GM23338 (cell line): ENCODE results near the gene IL12A.

Experiments used
- CREB1 ChIP-seq: fragments of 250-450 bp; sonication (Bioruptor Pico); IDR thresholded peaks from 2 replicates; pipeline ENCODE4 v1.5.0; 2020; ENCODE audit warnings: low read depth, mild to moderate bottlenecking, moderate library complexity
- EZH2 ChIP-seq: fragments of 200-600 bp; sonication (generic); IDR thresholded peaks from one replicate; pipeline ENCODE4 v1.8.0; 2017; ENCODE audit warnings: antibody characterized with exemption, mild to moderate bottlenecking, low read depth; ENCODE audit not compliant: unreplicated experiment
- EZH2phosphoT487 ChIP-seq: fragments of 200-600 bp; sonication (generic); IDR thresholded peaks from one replicate; pipeline ENCODE4 v1.8.1; 2018; ENCODE audit warnings: antibody characterized with exemption; ENCODE audit not compliant: unreplicated experiment

DNA sequence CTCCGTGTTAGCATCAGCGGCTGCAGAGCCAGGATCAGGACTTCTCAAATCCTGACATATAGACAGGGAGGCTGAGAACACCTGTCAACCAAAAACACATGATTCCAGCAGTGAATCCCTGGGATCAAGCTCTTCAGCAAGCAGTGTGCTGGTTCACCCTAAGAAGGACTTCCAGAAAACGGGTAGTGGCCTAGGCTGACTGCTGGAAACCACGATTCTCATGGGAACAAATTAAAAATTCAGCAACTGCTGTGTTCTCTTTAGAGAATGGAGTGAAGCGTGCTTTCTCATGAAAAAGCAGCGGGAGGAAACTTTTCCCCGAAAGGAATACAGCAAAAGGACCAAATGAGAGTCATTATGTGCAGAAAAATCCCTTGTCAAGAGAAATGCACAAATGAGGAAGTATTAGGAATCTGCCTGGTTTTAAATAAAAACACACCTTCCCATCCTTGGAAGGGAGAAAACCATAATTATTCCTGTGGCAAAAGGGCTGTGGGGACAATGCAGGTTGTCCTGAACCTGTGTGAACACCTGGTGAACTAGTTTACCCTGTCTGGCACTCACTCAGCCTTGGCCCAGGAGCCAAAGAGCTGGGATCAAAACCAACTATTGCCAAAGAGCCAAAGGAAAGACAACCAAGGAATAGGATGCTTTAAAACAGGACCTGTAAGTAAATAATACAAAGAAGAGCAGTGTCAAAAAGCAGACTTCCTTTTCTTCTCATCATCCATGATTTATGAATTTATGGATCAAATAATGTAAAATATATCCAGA is 13.4 kb downstream of the IL12A start:
- no peak for TF ChIP-seq CREB1 (CRISPR knock-in tag)
- no peak for TF ChIP-seq EZH2
- no peak for TF ChIP-seq EZH2phosphoT487
